ENCODE data around the gene ATXN7. TPM values are rescaled to one million over a fixed set of nuclear protein-coding genes. Genes with fewer than 3 reads are reported as not detected.
A peak's percentile ranks its signal among the peaks of the same experiment; 100 is the strongest.

ATXN7 gene
- total and polyA plus RNA-seq, 10 of the 15 experiments (the other 5 are each of a cell fraction or from before 2014, with no cell fraction given): 0.83 to 24.6 (median 8.5) TPM

DNA sequence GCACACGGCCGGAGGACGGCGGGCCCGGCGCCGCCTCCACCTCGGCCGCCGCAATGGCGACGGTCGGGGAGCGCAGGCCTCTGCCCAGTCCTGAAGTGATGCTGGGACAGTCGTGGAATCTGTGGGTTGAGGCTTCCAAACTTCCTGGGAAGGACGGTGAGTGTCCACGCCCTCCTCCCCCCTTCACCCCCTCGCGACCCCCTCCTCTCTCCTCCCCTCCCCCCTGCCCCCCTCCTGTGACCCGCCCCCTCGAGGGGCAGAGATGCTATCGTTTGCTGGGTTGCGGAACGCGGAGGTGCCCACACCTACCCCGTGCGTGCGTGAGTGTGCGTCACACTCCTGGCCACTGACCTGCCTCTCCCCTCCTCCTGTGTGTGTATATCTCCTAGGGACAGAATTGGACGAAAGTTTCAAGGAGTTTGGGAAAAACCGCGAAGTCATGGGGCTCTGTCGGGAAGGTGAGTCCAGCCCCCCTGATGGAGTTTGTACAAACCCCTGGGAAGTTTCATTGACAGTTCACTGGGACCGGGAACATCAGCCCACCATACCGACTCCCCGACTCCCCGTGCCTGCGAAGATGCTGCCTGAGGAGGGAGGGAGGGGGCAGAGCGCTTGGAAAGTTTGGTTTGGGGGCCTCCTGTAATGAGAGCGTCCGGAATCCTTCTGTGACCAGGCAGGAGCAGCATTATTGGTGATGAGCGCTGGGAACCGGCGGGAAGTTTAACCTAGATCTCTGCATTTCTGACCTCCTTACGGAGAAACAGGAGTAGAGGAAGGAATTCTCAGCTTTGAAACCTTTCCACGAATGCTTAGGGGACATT, 49.3 kb downstream of the ATXN7 start (continued):
- peak; percentile 39; the same call in 1 of the 2 replicates for TF ChIP-seq EED (IDR thresholded peaks at IDR 0.05; ENCODE audit: low read depth)
- TF ChIP-seq RUNX3 (IDR thresholded peaks at IDR 0.05; ENCODE audit: low read length): no peak
- TF ChIP-seq ZNF274 (IDR thresholded peaks at IDR 0.05; ENCODE audit: insufficient read depth, insufficient read length): no peak
- TF ChIP-seq ZBTB4 (CRISPR knock-in tag; IDR thresholded peaks at IDR 0.05): no peak
- TF ChIP-seq FOXK2 (IDR thresholded peaks at IDR 0.05): no peak
- TF ChIP-seq, protein P1, sequence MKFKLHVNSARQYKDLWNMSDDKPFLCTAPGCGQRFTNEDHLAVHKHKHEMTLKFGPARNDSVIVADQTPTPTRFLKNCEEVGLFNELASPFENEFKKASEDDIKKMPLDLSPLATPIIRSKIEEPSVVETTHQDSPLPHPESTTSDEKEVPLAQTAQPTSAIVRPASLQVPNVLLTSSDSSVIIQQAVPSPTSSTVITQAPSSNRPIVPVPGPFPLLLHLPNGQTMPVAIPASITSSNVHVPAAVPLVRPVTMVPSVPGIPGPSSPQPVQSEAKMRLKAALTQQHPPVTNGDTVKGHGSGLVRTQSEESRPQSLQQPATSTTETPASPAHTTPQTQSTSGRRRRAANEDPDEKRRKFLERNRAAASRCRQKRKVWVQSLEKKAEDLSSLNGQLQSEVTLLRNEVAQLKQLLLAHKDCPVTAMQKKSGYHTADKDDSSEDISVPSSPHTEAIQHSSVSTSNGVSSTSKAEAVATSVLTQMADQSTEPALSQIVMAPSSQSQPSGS (IDR thresholded peaks at IDR 0.05; ENCODE audit: low read length): no peak
- TF ChIP-seq MYC (IDR thresholded peaks at IDR 0.05; ENCODE audit: insufficient read depth, insufficient read length, insufficient replicate concordance, low read length, severe bottlenecking): no peak
- TF ChIP-seq KLF5 (IDR thresholded peaks at IDR 0.05; ENCODE audit: partially characterized antibody): no peak
- TF ChIP-seq CBFB (IDR thresholded peaks at IDR 0.05; ENCODE audit: low read depth): no peak
- no peak for TF ChIP-seq HDAC2 (IDR thresholded peaks at IDR 0.05)
- 0 out of 2 replicates have a peak, but pooled peaks have one; percentile 1 for TF ChIP-seq PAX5 (IDR thresholded peaks at IDR 0.05; ENCODE audit: borderline replicate concordance, low read depth, low read length)
- no peak for TF ChIP-seq EP300 (IDR thresholded peaks at IDR 0.05; ENCODE audit: borderline replicate concordance in 1 of 2, control insufficient read depth in 1 of 2, low read depth in 2 of 2, low read length in 2 of 2)
- no peak for TF ChIP-seq NFXL1 (IDR thresholded peaks at IDR 0.05; ENCODE audit: borderline replicate concordance)
- TF ChIP-seq HDGF (IDR thresholded peaks at IDR 0.05): no peak
- 0 out of 2 replicates have a peak, but pooled peaks have one; percentile 7 for TF ChIP-seq NKRF (conservative IDR thresholded peaks at IDR 0.05)
- peak; percentile 83 for TF ChIP-seq YY1 (IDR thresholded peaks at IDR 0.05; ENCODE audit: low read depth, low read length)
- no peak for TF ChIP-seq ZSCAN29 (IDR thresholded peaks at IDR 0.05)
- TF ChIP-seq ZNF384 (IDR thresholded peaks at IDR 0.05; ENCODE audit: borderline replicate concordance, low read depth, low read length): no peak
- TF ChIP-seq CREB1 (IDR thresholded peaks at IDR 0.05; ENCODE audit: low read depth): peak; percentile 33; the same call in 1 of the 2 replicates

Measured in GM12878 (cell line).